Endothelial cell of umbilical vein (primary cell): ENCODE data around the gene GRIA3. TPM values are rescaled to one million over a fixed set of nuclear protein-coding genes. Genes with fewer than 3 reads are reported as not detected.

Source experiments
- BruUV-seq: library from RNA; stranded (reverse); fragments of 400-500 nt; replicated peaks from 2 replicates; lab custom pipeline; 2021; lab: Mats Ljungman, UMichigan
- CTCF ChIA-PET: fragments of 300-600, 350-600 bp; sonication (Branson Sonifier 250); formaldehyde crosslinking; loops from one replicate; lab custom pipeline; 2021; ENCODE audit warnings: antibody characterized with exemption, inconsistent platforms; lab: Charles Lee
- POLR2A ChIA-PET: fragments of 300-600, 350-600 bp; sonication (Branson Sonifier 250); formaldehyde crosslinking; loops from one replicate; lab custom pipeline; 2021; ENCODE audit warnings: antibody characterized with exemption, inconsistent platforms; lab: Charles Lee
- DNase-seq: peaks from one replicate; pipeline ENCODE4 v3.0.0-alpha.2; 2011; ENCODE audit warnings: low read depth, low spot score
- FAIRE-seq: peaks from 2 replicates; lab custom pipeline; 2011; peaks lifted over from hg19 to GRCh38; lab: Jason Lieb, UNC
- H2AFZ ChIP-seq: 2 replicates; pipeline ENCODE4 v1.6.0; 2012; ENCODE audit warnings: low read depth, low read length, control low read depth, inconsistent platforms
- H3K27ac ChIP-seq: 2 replicates; pipeline ENCODE4 v1.5.1; 2011; ENCODE audit warnings: low read depth, mild to moderate bottlenecking, control low read depth, low read length, moderate library complexity; ENCODE audit not compliant: insufficient read depth
- H3K27me3 ChIP-seq, 2 experiments: 2 replicates each; pipeline versions ENCODE4 v1.6.0 to v1.6.1; 2011; ENCODE audit warnings: low read length in 2 of 2, mixed read lengths in 1 of 2; ENCODE audit not compliant: control insufficient read depth in 2 of 2, insufficient read depth in 2 of 2
- H3K36me3 ChIP-seq, 2 experiments: 2 replicates in 1 of 2; 3 replicates in 1 of 2; pipeline ENCODE4 v1.5.1; 2011; ENCODE audit warnings: low read length in 2 of 2, mild to moderate bottlenecking in 1 of 2, moderate library complexity in 1 of 2; ENCODE audit not compliant: control insufficient read depth in 2 of 2, insufficient read depth in 2 of 2; ENCODE audit errors: extremely low read depth in 1 of 2
- H3K4me1 ChIP-seq: 3 replicates; pipeline ENCODE4 v1.5.1; 2011; ENCODE audit warnings: mild to moderate bottlenecking, low read length; ENCODE audit not compliant: control insufficient read depth, insufficient read depth; ENCODE audit errors: extremely low read depth
- H3K4me2 ChIP-seq: 2 replicates; pipeline ENCODE4 v1.6.1; 2011; ENCODE audit warnings: low read length, control low read depth, mixed read lengths; ENCODE audit not compliant: insufficient read depth
- H3K4me3 ChIP-seq, 3 experiments: fragments of 200-600 bp in 1 of 3; sonication (generic), shearing (Covaris generic) in 1 of 3; replicated peaks in 1 of 3; 2 replicates each; pipeline ENCODE4 v1.5.1; 2011 to 2016; ENCODE audit warnings: control low read depth in 3 of 3, low read length in 3 of 3, mild to moderate bottlenecking in 2 of 3, inconsistent platforms in 1 of 3, low read depth in 1 of 3, moderate library complexity in 1 of 3; ENCODE audit not compliant: insufficient read depth in 1 of 3
- H3K79me2 ChIP-seq: 2 replicates; pipeline ENCODE4 v1.6.0; 2012; ENCODE audit warnings: low read length, inconsistent platforms; ENCODE audit not compliant: control insufficient read depth, insufficient read depth
- H3K9ac ChIP-seq: replicated peaks from 2 replicates; pipeline ENCODE3; 2011; ENCODE audit warnings: low read length, control low read depth; ENCODE audit not compliant: insufficient read depth; ENCODE audit errors: extremely low read depth
- H3K9me1 ChIP-seq: replicated peaks from 3 replicates; pipeline ENCODE4 v1.6.0; 2011; ENCODE audit warnings: mild to moderate bottlenecking, low read length; ENCODE audit not compliant: control insufficient read depth, insufficient read depth; ENCODE audit errors: extremely low read depth
- H3K9me3 ChIP-seq: replicated peaks from 2 replicates; pipeline ENCODE4 v1.5.1; 2012; ENCODE audit warnings: low read length, inconsistent platforms; ENCODE audit not compliant: control insufficient read depth, insufficient read depth
- H4K20me1 ChIP-seq: replicated peaks from 2 replicates; pipeline ENCODE3; 2011; ENCODE audit warnings: mild to moderate bottlenecking, low read length; ENCODE audit not compliant: control insufficient read depth, insufficient read depth; ENCODE audit errors: extremely low read depth
- EZH2 ChIP-seq: IDR thresholded peaks from 2 replicates; pipeline ENCODE4 v1.6.1; 2012; ENCODE audit warnings: borderline replicate concordance, low read depth, mild to moderate bottlenecking, moderate library complexity, low read length, inconsistent platforms; ENCODE audit not compliant: severe bottlenecking
- FOS ChIP-seq: IDR thresholded peaks from 2 replicates; pipeline ENCODE4 v1.6.1; 2011; ENCODE audit warnings: mild to moderate bottlenecking, low read length, moderate library complexity, borderline replicate concordance; ENCODE audit not compliant: insufficient read depth
- GATA2 ChIP-seq: IDR thresholded peaks from 2 replicates; pipeline ENCODE4 v1.7.0; 2011; ENCODE audit warnings: low read depth, mild to moderate bottlenecking, moderate library complexity, mixed read lengths, low read length; ENCODE audit not compliant: insufficient read length, insufficient read depth
- JUN ChIP-seq: IDR thresholded peaks from 2 replicates; pipeline ENCODE4 v1.6.1; 2011; ENCODE audit warnings: borderline replicate concordance, low read depth; ENCODE audit not compliant: insufficient read length, insufficient read depth
- MAX ChIP-seq: IDR thresholded peaks from 2 replicates; pipeline ENCODE4 v1.6.1; 2011; ENCODE audit not compliant: insufficient read depth, insufficient read length
- MYC ChIP-seq: IDR thresholded peaks from one replicate; pipeline ENCODE4 v1.6.1; 2011; ENCODE audit warnings: mild to moderate bottlenecking, low read depth, low read length
- POLR2A ChIP-seq: IDR thresholded peaks from 2 replicates; pipeline ENCODE4 v1.6.1; 2012; ENCODE audit warnings: low read depth, mild to moderate bottlenecking, control low read depth, low read length
- POLR2AphosphoS5 ChIP-seq: IDR thresholded peaks from 2 replicates; pipeline ENCODE4 v1.6.1; 2012; ENCODE audit warnings: low read depth, mild to moderate bottlenecking, control low read depth, low read length, moderate library complexity; ENCODE audit not compliant: insufficient read depth
- dilution Hi-C: fragments of 300-500 bp; cut with MboI; formaldehyde crosslinking; loops from one replicate; pipeline ENCODE4 v1.15.0; 2019; ENCODE audit warnings: low sequenced_read_pairs; ENCODE audit not compliant: extremely low pct_ligation_motif_present
- intact Hi-C: fragments of 100-400 bp; cut with micrococcal nuclease; formaldehyde crosslinking; loops from one replicate; pipeline ENCODE4 v1.10.0; 2022
- polyA plus RNA-seq, 4 experiments: library from polyadenylated mRNA; depleted of rRNA in 3 of 4; stranded (reverse) in 3 of 4; unstranded in 1 of 4; fragments of >200 nt; gene quantifications; 2 replicates each; pipeline versions ENCODE4 v1.2.1 to v1.2.3, GENCODE V29; 2011 to 2012; ENCODE audit warnings: missing spikeins in 1 of 4
- total RNA-seq: library from RNA; stranded (reverse); gene quantifications from 2 replicates; pipeline ENCODE4 v1.2.3, GENCODE V29; 2021
- TF ChIP-seq, protein P1 (sequence below), 2 donors: IDR thresholded peaks; 1 replicate in 1 of 2; 2 replicates in 1 of 2; pipeline ENCODE4 v1.5.1; 2011; ENCODE audit warnings: low read length in 2 of 2, mild to moderate bottlenecking in 2 of 2, moderate library complexity in 2 of 2, control low read depth in 1 of 2, inconsistent platforms in 1 of 2, low read depth in 1 of 2; ENCODE audit not compliant: insufficient read depth in 1 of 2; ENCODE audit errors: extremely low read depth in 1 of 2

Gene GRIA3
- total and polyA plus RNA-seq, 2 donors (not counting 3 experiments of a cell fraction or from before 2014, with no cell fraction given): not detected

DNA sequence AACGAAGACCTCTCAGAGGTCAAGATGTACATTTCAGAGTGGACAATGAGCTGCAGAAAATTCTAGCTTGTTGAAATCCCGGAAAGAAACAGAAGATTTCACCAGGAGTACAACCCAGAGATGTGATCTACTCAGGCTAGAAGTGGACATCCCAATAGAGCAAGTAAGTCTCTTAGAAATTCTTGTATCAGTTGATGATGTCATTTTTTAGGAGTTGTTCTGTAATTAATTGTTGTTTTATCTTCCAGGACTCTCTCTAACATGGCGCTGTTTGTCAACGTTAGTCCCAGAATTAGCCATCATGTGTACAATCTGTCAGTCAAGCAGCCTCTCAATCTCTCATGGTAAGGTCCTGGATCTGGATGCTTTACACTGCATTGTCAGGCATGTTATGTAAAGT, 174.4 kb downstream of the GRIA3 start:
- H3K9me1 ChIP-seq: no peaks in the 10 kb centered on the region
- no peak overlapping the region for H3K4me3 ChIP-seq
- dilution Hi-C loops (no loop called here), intact Hi-C loops (no loop called here)
- no peak overlapping the region for H2AFZ ChIP-seq
- H3K9me3 ChIP-seq: no peaks in the 10 kb centered on the region
- FAIRE-seq (no peak), DNase-seq (no peak)
- no TSS peak for BruUV-seq
- H3K4me1 ChIP-seq: no peaks in the 10 kb centered on the region
- H3K4me2 ChIP-seq: no peak overlapping the region
- H3K36me3 ChIP-seq: no peaks in the 10 kb centered on the region
- no peaks in the 10 kb centered on the region for H3K27me3 ChIP-seq
- no peaks in the 10 kb centered on the region for H3K79me2 ChIP-seq
- H3K9ac ChIP-seq: no peak overlapping the region
- no peaks in the 10 kb centered on the region for H4K20me1 ChIP-seq
- H3K27ac ChIP-seq: no peak overlapping the region
- TF ChIP-seq POLR2AphosphoS5 (no peak), POLR2A (no peak), FOS (no peak)
- TF ChIP-seq, protein P1, sequence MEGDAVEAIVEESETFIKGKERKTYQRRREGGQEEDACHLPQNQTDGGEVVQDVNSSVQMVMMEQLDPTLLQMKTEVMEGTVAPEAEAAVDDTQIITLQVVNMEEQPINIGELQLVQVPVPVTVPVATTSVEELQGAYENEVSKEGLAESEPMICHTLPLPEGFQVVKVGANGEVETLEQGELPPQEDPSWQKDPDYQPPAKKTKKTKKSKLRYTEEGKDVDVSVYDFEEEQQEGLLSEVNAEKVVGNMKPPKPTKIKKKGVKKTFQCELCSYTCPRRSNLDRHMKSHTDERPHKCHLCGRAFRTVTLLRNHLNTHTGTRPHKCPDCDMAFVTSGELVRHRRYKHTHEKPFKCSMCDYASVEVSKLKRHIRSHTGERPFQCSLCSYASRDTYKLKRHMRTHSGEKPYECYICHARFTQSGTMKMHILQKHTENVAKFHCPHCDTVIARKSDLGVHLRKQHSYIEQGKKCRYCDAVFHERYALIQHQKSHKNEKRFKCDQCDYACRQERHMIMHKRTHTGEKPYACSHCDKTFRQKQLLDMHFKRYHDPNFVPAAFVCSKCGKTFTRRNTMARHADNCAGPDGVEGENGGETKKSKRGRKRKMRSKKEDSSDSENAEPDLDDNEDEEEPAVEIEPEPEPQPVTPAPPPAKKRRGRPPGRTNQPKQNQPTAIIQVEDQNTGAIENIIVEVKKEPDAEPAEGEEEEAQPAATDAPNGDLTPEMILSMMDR (IDR thresholded peaks at IDR 0.05; ENCODE audit: extremely low read depth in 1 of 2, insufficient read depth in 1 of 2, low read depth in 1 of 2, low read length in 2 of 2): no peak
- POLR2A ChIA-PET: no interaction called here
- CTCF ChIA-PET: no interaction called here

DNA sequence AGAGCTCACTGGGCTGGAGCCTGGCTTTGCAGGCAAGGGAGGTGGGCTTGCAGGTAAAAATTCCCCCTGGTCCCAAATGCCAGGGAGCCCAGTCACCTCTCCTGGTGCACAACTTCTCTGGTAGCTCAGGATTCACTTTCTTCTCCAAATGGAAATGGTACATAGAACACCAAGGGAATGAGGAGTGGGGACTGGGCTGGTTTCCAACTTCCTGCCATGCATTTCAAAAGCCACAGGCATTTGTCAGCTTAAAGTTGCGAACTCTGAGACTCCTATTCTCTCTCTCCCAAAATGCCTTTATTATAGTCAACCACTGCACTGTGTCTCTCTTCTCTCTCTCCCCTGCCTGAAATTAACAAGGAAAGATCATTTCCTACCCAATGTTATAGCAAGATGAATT, 177.3 kb downstream of the GRIA3 start:
- Histone ChIP-seq H3K4me1 (no peaks in the 10 kb centered on the region), H2AFZ (no peak overlapping the region), H3K9me3 (no peaks in the 10 kb centered on the region), H3K9me1 (no peaks in the 10 kb centered on the region), H3K4me3 (no peak overlapping the region), H3K9ac (no peak overlapping the region), H3K27ac (no peak overlapping the region), H3K79me2 (no peaks in the 10 kb centered on the region), H3K4me2 (no peak overlapping the region), H4K20me1 (no peaks in the 10 kb centered on the region), H3K27me3 (no peaks in the 10 kb centered on the region), H3K36me3 (no peaks in the 10 kb centered on the region)
- DNase-seq (no peak), FAIRE-seq (no peak)
- ChIA-PET POLR2A (no interaction called here), CTCF (no interaction called here)
- dilution Hi-C loops: no loop called here
- no TSS peak for BruUV-seq
- TF ChIP-seq POLR2A (no peak), EZH2 (no peak), JUN (no peak), FOS (no peak), MAX (no peak), GATA2 (no peak), MYC (no peak), POLR2AphosphoS5 (no peak)
- TF ChIP-seq, protein P1 (IDR thresholded peaks at IDR 0.05; ENCODE audit: extremely low read depth in 1 of 2, insufficient read depth in 1 of 2, low read depth in 1 of 2, low read length in 2 of 2): no peak
- intact Hi-C loops: no loop called here
